Stimulated activated memory B cell treated with anti-CD40 and anti-IgM and Interleukin-4, amounts not matched to agents 10 μg/mL and 1 μg/mL and 100 μg/mL, for 72 hours (primary cell): Measurements from ENCODE around the gene SERTAD1.
"Not testable (repeated sequence)": the region's sequence is repeated elsewhere in the genome, so short reads cannot be mapped to it uniquely, and the experiment has no call there.

Experiments used
- ATAC-seq: fragments of 150-1000 bp; cut with Tn5 transposase; 2 replicates; pipeline ENCODE4 v1.10.0; 2021
- H3K27ac Mint-ChIP-seq: one replicate; pipeline ENCODE4 v1.8.0; 2022; ENCODE audit warnings: mild to moderate bottlenecking, mixed read lengths
- H3K27me3 Mint-ChIP-seq: one replicate; pipeline ENCODE4 v1.8.0; 2022; ENCODE audit warnings: mixed read lengths
- H3K36me3 Mint-ChIP-seq: one replicate; pipeline ENCODE4 v1.8.0; 2022; ENCODE audit warnings: mixed read lengths
- H3K4me1 Mint-ChIP-seq: one replicate; pipeline ENCODE4 v1.8.0; 2022; ENCODE audit warnings: mixed read lengths
- H3K4me3 Mint-ChIP-seq: one replicate; pipeline ENCODE4 v1.8.0; 2022; ENCODE audit warnings: mild to moderate bottlenecking, moderate library complexity, mixed read lengths
- H3K9me3 Mint-ChIP-seq: one replicate; pipeline ENCODE4 v1.8.0; 2022; ENCODE audit warnings: mixed read lengths

Gene SERTAD1

GRCh38 chr19:40442328-40443130 is 16.7 kb upstream of the SERTAD1 start:
- Mint-ChIP-seq H3K4me1 (peaks cover 29% of the 10 kb centered on the region), H3K27ac (peak overlapping the region; percentile 97), H3K36me3 (peaks cover 17% of the 10 kb centered on the region), H3K9me3 (no peaks in the 10 kb centered on the region), H3K27me3 (no peaks in the 10 kb centered on the region), H3K4me3 (peak overlapping the region; percentile 97)
- no peak for ATAC-seq

DNA sequence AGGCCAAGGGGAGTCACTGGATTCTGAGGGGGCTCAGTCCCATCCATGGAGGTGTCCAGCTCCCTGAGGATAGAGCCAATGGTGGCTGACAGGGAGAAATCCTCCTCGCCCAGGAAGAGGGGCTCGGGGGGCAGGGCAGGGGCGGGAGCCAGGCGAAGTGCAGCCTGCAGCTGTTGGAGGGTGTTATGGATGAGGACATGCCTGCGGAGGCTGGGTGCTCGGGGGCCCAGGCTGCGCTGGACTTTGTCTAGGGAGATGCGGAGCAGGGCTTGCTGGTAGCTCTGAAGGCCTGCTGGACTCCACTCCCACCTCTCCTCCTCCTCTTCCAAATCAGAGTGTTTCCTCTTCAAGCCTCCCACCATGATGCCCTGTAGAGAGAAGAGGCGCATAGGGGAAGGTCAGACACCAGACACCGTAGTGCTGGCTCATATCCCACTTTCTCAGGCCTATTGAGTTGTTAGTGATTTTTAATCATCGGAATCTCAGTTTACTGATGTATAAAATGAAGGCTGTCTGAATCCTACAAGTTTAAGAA is 16.0 kb upstream of the SERTAD1 start:
- Mint-ChIP-seq H3K9me3 (no peaks in the 10 kb centered on the region), H3K36me3 (peaks cover 17% of the 10 kb centered on the region), H3K27me3 (no peaks in the 10 kb centered on the region), H3K27ac (no peak overlapping the region), H3K4me3 (peak overlapping the region; percentile 97), H3K4me1 (peaks cover 29% of the 10 kb centered on the region)
- ATAC-seq = no peak

DNA sequence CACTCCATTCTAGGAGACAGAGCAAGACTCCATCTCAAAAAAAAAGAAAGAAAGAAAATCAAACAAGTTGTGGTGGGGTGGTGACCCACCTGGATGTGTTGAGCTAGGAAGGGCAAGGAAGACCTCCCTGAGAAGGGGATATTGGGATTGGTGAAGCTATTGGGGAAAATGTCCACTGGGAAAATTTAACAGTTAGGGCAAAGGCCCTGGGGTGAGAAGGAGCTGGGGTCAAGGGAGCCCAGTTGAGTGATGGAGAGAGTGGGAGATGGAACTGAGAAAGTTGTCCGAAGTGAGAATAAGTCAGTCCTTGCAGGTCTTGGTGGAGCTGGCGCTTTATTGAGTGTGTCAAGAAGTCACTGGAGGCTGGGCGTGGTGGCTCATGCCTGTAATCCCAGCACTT is 12.5 kb upstream of the SERTAD1 start:
- no peak overlapping the region for H3K4me3 Mint-ChIP-seq
- peak overlapping the region; percentile 23 for H3K27ac Mint-ChIP-seq
- peaks cover 46% of the 10 kb centered on the region for H3K4me1 Mint-ChIP-seq
- peaks cover 11% of the 10 kb centered on the region for H3K36me3 Mint-ChIP-seq
- H3K9me3 Mint-ChIP-seq = no peaks in the 10 kb centered on the region
- ATAC-seq = no peak
- no peaks in the 10 kb centered on the region for H3K27me3 Mint-ChIP-seq

DNA sequence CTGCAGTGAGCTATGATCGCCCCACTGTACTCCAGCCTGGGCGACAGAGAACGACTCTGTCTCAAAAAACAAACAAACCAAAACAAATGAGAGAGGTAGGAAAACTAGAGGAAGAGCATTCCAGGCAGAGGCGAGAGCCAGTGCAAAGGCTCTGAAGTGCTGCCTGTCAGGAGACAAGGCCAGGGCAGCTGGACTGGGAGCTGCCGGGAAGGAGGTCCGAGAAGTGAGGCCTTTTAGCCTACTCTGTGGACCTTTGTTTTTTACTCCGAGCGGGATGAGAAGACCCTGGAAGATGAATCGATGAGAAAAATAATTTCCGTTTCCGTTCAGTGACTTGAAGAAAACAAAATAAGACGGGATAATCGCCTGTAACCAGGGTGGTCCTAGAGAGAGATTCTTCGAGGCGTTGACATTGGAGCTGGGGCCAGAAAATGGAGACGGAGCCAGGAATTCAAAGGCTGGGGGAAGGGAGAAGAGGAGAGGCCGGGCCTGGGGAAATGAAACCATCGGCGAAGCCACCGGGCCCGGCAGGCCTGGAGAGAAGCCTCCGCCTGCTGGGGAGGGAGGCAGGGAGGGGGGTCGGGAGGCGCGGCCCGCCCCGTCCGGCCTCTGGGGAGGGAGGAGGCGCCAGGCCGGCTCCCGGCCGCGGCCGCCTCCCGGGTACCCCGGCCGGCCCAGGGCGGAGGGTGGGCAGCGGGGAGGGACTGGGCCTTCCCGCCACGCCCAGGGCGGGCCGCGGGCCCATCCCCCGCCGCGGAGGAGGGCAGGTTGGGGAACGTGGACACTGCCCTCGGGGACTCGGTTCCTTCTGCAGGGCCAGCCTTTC is 7.8 kb upstream of the SERTAD1 start:
- peak overlapping the region; percentile 78 for H3K4me3 Mint-ChIP-seq
- ATAC-seq = peak; percentile 90
- peaks cover 27% of the 10 kb centered on the region for H3K4me1 Mint-ChIP-seq
- H3K9me3 Mint-ChIP-seq = no peaks in the 10 kb centered on the region
- peak overlapping the region; percentile 88 for H3K27ac Mint-ChIP-seq
- H3K36me3 Mint-ChIP-seq = peaks cover 6% of the 10 kb centered on the region
- H3K27me3 Mint-ChIP-seq = no peaks in the 10 kb centered on the region

- H3K27me3 Mint-ChIP-seq, H3K36me3 Mint-ChIP-seq, ATAC-seq, H3K9me3 Mint-ChIP-seq: not testable (repeated sequence)
- peaks cover 27% of the 10 kb centered on the region for H3K4me1 Mint-ChIP-seq
- H3K4me3 Mint-ChIP-seq = peak overlapping the region; percentile 78
- H3K27ac Mint-ChIP-seq = peak overlapping the region; percentile 88
These were observed 7.0 kb upstream of the SERTAD1 start for GRCh38 chr19:40432760-40433159.

GRCh38 chr19:40431698-40432097 is 5.9 kb upstream of the SERTAD1 start:
- no peak overlapping the region for H3K27ac Mint-ChIP-seq
- no peak overlapping the region for H3K4me3 Mint-ChIP-seq
- peaks cover 27% of the 10 kb centered on the region for H3K4me1 Mint-ChIP-seq
- H3K9me3 Mint-ChIP-seq = no peaks in the 10 kb centered on the region
- H3K36me3 Mint-ChIP-seq = no peaks in the 10 kb centered on the region
- H3K27me3 Mint-ChIP-seq = no peaks in the 10 kb centered on the region
- no peak for ATAC-seq

- not testable (repeated sequence) for H3K4me3 Mint-ChIP-seq, H3K27me3 Mint-ChIP-seq, ATAC-seq, H3K27ac Mint-ChIP-seq, H3K36me3 Mint-ChIP-seq, H3K9me3 Mint-ChIP-seq
- peaks cover 24% of the 10 kb centered on the region for H3K4me1 Mint-ChIP-seq
These were observed 4.5 kb upstream of the SERTAD1 start for GRCh38 chr19:40430242-40430641.

DNA sequence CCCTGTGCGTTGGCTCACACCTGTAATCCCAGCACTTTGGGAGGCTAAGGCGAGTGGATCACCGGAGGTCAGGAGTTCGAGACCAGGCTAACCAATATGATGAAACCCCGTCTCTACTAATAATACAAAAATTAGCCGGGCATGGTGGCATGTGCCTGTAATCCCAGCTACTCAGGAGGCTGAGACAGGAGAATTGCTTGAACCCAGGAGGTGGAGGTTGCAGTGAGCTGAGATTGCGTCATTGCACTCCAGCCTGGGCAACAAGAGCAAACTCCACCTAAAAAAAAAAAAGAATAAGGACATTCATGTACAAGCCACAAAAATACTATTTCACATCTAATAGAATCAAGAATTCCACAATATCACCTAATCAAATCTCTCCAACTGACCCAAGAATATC is 2.4 kb upstream of the SERTAD1 start:
- H3K36me3 Mint-ChIP-seq, ATAC-seq, H3K9me3 Mint-ChIP-seq, H3K27ac Mint-ChIP-seq, H3K4me3 Mint-ChIP-seq, H3K27me3 Mint-ChIP-seq: not testable (repeated sequence)
- peaks cover 23% of the 10 kb centered on the region for H3K4me1 Mint-ChIP-seq

DNA sequence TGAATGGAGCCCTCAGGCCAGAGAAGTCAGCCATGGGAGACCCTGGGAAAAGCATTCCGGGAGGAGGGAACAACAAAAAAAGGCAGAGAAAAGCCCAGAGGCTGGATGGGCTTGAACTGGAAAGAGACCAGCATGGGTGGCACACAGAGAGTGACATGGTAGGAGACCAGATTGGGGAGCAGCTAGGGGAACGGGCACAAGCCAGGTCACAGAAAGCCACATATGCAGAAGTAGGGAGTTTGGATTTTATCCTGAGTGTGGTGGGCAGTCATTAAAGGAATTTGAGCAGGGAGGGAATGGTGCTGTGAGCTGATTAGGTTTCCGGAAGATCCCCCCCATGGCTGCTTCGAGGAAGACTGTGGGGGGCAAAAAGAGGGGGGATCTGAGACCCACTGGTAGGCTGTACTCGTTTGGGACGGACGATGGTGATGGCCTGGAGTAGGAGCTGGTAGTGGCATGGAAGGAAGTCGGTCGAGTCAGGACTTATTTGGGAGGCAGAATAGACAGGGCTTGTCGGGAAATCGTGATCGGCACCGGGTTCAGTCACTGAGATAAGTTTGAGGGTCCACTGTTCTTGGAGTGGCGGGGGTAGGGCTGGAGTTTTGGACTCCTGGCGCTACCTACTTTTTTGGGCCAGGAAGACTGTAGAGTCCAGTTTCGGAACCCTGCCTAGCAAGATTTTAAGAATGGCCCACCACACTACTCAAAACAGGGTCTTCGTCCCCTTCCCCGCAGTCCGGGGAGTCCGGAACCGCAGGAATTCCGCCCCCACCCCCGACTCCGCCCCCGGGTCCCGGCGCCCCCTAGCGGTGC is 949 bp downstream of the SERTAD1 start:
- H3K36me3 Mint-ChIP-seq = no peaks in the 10 kb centered on the region
- peak overlapping the region; percentile 86 for H3K4me3 Mint-ChIP-seq
- H3K4me1 Mint-ChIP-seq = peaks cover 20% of the 10 kb centered on the region
- no peak for ATAC-seq
- no peaks in the 10 kb centered on the region for H3K27me3 Mint-ChIP-seq
- H3K27ac Mint-ChIP-seq = peak overlapping the region; percentile 93
- no peaks in the 10 kb centered on the region for H3K9me3 Mint-ChIP-seq

GRCh38 chr19:40423938-40424337 is 1.9 kb downstream of the SERTAD1 start:
- Mint-ChIP-seq H3K27me3 (no peaks in the 10 kb centered on the region), H3K4me3 (no peak overlapping the region), H3K27ac (peak overlapping the region; percentile 93), H3K36me3 (no peaks in the 10 kb centered on the region), H3K9me3 (no peaks in the 10 kb centered on the region), H3K4me1 (peaks cover 20% of the 10 kb centered on the region)
- no peak for ATAC-seq

GRCh38 chr19:40422748-40423566 is 2.8 kb downstream of the SERTAD1 start:
- H3K9me3 Mint-ChIP-seq = no peaks in the 10 kb centered on the region
- peaks cover 24% of the 10 kb centered on the region for H3K4me1 Mint-ChIP-seq
- H3K4me3 Mint-ChIP-seq = no peak overlapping the region
- no peaks in the 10 kb centered on the region for H3K27me3 Mint-ChIP-seq
- ATAC-seq = no peak
- H3K36me3 Mint-ChIP-seq = no peaks in the 10 kb centered on the region
- H3K27ac Mint-ChIP-seq = peak overlapping the region; percentile 22

GRCh38 chr19:40421993-40422747 is 3.6 kb downstream of the SERTAD1 start:
- peaks cover 32% of the 10 kb centered on the region for H3K4me1 Mint-ChIP-seq

DNA sequence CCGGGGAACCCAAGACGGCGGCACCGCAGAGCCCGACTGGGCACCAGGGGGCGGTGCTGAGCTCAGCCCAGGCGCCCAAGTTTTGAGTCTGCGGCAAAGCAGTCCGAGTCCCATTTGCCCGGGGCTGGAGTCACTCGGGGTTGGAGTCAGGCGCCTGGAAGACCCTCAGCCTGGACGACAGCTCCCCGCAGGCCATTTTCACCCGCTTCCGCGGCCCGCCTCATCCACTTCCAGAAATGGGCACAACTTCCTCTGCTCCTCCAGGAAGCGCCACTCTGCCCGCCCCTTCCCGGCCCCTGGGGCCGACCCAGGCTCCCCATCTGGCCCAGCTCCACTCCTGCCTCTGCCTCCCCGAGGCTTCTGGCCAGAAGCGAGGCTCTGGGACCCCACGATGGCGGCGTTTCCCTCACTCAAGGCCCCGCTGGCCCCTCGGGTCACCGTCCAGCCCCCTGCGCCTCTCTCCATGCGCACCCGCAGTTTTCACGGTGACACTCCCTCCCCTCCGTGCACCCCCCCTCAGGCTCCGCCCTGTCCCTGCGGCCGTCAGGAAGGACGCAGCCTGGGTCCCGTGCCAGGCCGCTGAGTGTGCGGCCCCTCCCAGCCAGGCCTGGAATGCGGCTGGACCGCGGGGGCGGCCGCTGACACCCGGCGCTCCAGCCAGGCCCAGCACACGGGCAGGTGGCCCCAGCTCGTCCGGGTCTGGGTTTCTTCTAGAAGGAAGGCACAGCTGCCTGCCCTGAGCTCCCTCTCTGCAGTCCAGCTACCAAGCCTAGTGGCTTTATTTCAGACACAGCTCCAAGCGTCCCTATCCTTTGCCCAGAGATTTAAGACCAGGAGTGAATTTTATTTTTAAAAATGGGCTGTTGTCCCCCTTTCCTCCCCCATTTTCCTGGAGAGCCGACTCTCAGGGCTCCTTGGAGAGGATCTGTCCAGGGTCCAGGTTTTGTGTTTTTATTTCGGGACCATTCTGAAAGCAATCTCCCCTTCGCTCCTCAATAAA is 4.7 kb downstream of the SERTAD1 start:
- Mint-ChIP-seq H3K36me3 (no peaks in the 10 kb centered on the region), H3K9me3 (no peaks in the 10 kb centered on the region), H3K4me1 (peaks cover 33% of the 10 kb centered on the region), H3K27ac (peak overlapping the region; percentile 89), H3K4me3 (peak overlapping the region; percentile 84), H3K27me3 (no peaks in the 10 kb centered on the region)
- ATAC-seq = peak; percentile 72

More at GRCh38 chr19:40421993-40422747, 3.6 kb downstream of the SERTAD1 start:
- Mint-ChIP-seq H3K4me3 (no peak overlapping the region), H3K36me3 (no peaks in the 10 kb centered on the region), H3K9me3 (no peaks in the 10 kb centered on the region), H3K27me3 (no peaks in the 10 kb centered on the region), H3K27ac (peak overlapping the region; percentile 22)
- ATAC-seq = no peak
